Transverse colon (tissue), 4 donors: Measurements from ENCODE around the gene AP1G2.

Experiments
- CTCF ChIP-seq, 5 experiments: fragments of 200-600 bp in 3 of 5; fragments of 450-650 bp in 2 of 5; sonication (generic) in 3 of 5; IDR thresholded peaks; 1 replicate in 2 of 5; 2 replicates in 3 of 5; pipeline ENCODE4 v1.5.1; 2016 to 2017; ENCODE audit warnings: antibody characterized with exemption in 5 of 5, inconsistent platforms in 3 of 5, mild to moderate bottlenecking in 2 of 5, moderate library complexity in 1 of 5
- POLR2AphosphoS5 ChIP-seq, 3 donors: sonication (generic); formaldehyde crosslinking; IDR thresholded peaks; one replicate each; pipeline ENCODE4 v1.6.1; 2016; ENCODE audit warnings: antibody characterized with exemption in 3 of 3

- TF ChIP-seq CTCF (IDR thresholded peaks at IDR 0.05) (no peak), POLR2AphosphoS5 (IDR thresholded peaks at IDR 0.05) (no peak)
Measured at GRCh38 chr14:23557946-23558345, 9.6 kb downstream of the AP1G2 start.
